HG03139 (cell line): ENCODE measurements around the gene ELMO1.

ENCODE experiments used
- ATAC-seq: cut with Tn5 transposase; IDR thresholded peaks from one replicate; pipeline ENCODE4 v1.9.1; 2021; ENCODE audit not compliant: unreplicated experiment

Gene ELMO1

GRCh38 chr7:37074370-37074769 is 374.3 kb downstream of the ELMO1 start:
- ATAC-seq: no peak

GRCh38 chr7:37071124-37071523 is 377.5 kb downstream of the ELMO1 start:
- ATAC-seq: no peak

DNA sequence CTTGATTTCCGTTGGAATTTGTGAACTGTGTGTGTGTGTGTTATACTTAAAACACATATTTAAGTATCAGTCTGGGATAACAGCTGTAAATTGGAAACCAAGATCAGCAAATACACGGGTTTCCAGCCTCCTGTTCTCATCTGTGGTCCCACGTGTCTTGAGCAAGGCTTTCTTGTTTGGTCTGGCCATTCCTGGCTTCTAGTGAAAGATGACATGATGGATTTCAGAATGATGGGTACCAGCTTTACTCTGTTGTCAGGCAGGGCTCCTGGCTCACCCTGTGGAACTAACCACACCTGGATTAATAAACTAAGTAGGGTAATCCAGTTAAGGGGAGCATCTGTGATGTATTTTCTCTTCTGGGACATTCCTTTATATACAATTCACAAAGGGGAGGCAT is 378.2 kb downstream of the ELMO1 start:
- no peak for ATAC-seq

GRCh38 chr7:37070031-37070430 is 378.6 kb downstream of the ELMO1 start:
- no peak for ATAC-seq

DNA sequence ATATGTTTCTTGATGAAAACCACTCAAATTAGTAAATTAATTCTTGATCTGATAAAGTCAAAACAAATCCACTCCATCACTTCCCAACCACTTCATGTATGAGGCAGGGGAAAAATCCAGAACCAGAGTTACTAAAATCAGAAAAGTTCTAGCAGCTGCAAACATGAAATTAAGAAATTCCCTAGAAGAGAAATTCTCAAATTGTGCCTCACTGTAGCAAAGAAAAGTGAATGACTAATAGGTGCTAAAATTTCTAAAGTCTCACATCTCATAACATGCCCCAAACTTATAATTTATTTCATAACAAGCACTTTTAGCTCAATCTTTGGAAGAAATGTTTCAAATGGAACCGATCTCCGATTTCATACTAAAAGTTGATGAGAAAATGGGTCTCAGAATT is 379.3 kb downstream of the ELMO1 start:
- no peak for ATAC-seq

DNA sequence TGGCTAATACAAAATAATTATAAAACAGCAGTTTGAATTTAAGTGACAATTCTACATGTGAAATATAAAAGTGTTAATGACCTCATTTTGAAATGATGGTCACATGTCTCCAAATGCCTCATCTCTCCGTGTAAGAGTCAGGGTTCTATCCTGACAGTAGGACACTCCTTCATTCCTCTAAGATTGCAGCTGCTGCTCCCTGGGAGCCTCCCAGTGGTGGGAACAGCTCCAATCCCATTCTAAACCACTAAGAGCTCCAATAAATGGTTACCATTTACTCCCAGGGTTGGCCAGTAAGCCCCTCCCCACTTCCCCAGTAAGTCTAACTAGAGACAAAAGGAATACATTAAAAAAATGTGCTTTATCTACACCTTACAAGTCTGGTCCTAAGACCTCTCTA is 379.8 kb downstream of the ELMO1 start:
- no peak for ATAC-seq

DNA sequence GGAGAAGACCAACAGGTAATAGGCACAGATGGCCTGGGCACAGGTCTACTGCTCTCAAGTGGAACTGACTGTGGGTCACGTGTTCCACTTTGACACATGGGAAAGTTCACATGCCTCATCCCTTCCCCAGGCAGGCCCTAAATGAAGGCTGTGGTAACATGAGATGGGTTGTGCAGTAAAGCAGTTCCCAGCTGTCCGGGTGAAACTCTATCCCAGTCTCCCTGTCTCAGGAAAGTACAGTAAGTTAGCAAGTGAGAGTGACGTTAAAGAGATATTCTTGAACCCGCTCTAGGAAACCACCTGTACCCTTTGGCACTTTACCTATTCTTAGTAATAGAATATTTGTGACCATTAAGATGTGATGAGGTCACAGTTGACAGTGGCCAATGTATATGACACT is 380.6 kb downstream of the ELMO1 start:
- ATAC-seq: no peak

GRCh38 chr7:37065779-37066271 is 382.8 kb downstream of the ELMO1 start:
- no peak for ATAC-seq

- ATAC-seq: no peak
Observed at GRCh38 chr7:37062560-37062859, 386.2 kb downstream of the ELMO1 start.

DNA sequence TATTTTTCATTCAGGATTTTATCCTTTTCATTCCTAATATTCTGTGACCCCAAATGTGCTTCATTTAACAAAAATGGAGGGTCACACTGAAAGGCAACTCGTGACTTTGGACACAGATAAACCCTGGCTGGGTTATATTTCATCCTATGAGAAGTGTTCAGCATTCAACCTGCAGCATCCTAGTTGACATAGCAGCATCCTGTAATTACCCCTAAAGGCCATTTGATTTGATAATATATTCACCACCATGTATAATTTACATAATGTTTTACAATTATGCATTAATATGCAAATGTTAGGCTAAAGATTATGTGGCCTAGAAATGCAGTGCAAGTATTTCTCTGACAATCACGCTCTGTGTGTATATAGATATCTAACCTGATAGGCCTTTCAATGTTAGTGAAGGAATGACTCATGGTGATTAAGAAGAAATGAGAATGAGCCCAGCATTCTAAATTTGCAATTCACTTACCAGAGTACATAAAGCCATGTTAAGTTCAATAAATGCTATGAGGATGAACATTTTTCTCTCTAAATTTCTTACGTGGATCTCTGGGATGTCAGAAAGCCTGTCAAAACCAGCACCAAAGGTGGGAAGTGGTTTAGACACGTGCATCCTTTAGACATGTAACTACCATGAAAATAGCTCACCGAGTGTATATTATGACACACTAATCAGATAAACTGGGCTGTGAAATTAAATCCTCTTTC is 386.7 kb downstream of the ELMO1 start:
- no peak for ATAC-seq

DNA sequence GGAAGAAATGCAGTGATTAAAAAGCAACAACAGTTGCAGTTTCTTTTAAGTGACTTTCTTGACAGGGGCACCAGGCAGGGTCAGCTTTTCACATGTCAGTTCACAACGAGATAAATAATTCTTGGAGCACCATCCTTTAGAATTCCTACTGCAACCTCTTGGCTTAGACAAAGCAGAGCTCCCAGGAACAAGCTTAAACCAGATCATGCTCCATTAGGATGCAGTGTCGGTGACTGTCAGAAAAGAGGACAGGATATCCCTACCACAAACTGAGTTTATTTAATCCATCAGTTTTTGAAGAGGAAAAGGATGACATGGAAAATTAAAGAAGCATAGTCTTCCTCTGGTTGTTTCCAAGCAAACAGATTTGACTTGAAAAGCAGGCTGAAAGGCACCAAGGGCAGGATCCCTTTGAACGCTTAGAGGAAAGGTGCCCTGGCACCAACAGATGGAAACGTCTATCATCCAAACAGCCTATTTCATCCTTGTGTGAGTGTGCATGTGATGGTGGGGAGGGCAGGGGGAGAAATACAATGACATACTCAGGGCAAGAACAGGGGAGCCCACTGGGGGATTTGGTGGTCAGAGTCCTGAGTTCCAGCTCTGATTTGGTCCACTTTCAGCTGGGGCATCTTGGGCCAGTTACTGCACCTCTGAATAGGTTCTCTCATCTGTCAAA is 392.3 kb downstream of the ELMO1 start:
- no peak for ATAC-seq

DNA sequence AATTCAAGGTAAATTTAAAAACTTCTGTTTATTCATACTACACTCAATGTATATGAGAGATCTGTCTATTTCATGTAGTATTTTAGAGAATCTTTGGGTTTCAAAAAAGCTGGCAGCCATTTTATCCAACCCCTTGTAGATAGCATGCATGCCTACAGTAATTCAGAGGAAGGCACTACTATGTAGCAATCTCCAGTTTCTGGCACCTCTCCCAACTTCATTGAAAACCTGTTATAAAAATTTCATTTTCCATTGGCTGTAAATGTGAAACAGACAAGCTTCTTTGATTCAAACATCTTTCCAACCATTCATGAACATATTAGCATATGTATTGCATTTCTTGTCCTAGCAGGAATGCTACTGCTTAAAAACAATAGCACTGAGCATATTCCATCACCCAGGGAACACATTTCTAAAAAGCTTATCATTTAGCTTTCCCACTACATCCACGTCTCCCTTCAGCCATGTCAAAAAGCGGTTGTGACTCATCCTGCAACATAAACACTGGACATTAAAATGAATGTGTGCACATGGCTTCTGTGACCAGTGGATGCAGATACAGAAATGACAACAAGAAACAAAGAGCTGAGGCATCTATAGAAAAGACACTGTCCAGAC is 393.9 kb downstream of the ELMO1 start:
- no peak for ATAC-seq

DNA sequence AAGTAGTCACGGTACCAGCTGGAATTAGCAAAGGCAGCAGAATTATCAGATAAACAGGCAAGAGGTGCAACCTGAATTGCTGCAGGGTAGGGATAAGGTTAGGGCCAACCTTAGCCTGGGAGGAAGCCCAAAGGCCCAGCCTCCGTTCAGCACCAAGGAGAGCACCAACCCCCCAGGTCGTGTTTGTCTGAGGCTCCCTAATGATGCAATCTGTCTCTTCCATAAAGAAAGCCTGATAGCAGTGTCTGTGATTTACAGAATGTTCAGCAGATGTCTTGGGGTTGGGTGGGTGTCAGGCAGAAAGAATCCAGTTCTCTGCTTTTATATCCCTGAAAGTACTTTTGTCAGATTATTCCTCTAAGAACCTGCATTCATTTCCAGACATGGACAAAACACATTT is 396.0 kb downstream of the ELMO1 start:
- ATAC-seq: no peak

GRCh38 chr7:37050801-37051200 is 397.9 kb downstream of the ELMO1 start:
- no peak for ATAC-seq

- ATAC-seq: no peak
Observed at GRCh38 chr7:37048674-37049073, 400.0 kb downstream of the ELMO1 start.

DNA sequence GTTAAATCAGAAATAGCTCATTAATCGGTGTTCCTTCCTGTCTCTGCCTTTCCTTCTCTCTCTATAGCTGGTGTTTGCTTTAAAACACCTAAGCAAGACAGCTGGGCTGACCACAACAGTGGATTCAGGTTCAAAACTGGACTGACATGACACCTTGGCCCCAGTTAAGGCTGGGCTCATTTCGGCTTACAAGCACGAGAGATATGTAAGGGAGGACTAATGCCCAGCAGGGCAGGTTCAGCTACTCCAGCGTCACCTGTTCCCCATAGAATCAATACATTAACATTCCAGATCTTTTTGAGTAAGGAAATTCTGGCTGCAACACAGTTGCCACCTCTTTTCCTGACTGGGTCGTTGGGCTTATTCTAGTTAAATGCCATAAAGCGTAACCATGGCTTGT is 401.4 kb downstream of the ELMO1 start:
- ATAC-seq: no peak

DNA sequence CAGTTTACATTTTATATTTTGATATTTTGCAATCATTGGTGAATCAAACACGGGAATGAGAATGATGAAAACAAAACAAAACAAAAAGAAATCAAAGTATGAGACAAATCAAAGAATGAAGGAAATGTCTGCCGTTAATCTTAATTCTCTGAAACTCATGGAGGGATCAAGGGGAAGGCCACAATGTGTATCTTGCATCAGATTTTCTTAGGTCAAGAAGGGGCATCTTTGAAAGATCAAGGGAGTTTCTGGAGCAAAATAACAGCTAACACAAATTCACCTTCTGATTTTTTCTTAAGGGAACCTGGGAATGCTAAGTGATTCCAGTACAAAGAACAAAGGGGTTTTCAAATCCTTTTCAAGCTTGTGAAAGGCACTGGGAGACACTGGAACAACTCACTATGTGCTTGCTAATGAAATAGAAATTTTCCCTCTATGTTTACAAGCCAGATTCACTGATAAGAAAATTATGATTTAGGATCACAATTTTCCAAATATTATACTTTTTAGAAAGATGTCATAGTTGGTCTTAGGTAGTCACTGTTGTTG is 402.1 kb downstream of the ELMO1 start:
- no peak for ATAC-seq

DNA sequence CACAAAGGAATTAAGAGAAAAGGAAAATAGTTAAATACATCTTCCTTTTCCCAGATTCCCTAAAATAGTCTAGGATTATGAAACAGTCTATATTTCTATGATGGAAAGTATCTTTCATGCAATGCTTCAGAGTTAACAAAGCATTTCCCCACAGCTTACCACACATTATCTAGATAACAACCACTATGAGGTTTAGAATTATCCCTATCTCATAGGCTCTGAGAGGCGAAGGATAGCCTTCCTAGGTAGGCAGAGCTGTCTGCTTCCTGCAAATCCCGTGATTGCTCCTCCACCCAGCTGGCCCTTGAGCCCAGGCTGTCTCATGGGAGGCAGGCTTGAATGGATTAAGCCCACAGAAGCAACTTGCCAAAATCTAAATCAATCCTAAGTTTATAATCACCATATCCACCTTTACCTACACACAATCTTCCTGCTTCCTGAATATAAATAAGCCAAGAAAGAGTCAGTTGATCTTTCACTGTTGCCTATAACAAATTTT is 402.9 kb downstream of the ELMO1 start:
- no peak for ATAC-seq

DNA sequence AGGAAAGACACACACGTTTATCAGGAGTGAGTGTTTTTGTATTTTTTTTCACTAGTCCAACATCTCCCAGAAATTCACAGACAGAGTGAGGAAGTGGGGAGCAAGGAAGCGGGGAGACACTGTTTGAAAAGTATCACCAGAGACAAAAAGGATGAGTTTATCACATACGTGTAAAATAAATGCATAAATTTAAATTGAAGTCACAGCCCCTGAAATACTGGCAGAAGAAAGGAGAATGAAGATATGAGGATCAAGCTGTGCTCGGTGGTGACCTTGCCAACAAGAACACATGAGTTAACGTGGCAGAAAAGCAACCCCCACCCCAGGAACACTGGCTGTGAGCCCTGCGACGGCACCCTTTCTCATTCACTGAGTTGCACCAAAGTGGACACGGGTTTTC is 407.2 kb downstream of the ELMO1 start:
- ATAC-seq: no peak

- no peak for ATAC-seq
Observed at GRCh38 chr7:37040330-37040729, 408.3 kb downstream of the ELMO1 start.

DNA sequence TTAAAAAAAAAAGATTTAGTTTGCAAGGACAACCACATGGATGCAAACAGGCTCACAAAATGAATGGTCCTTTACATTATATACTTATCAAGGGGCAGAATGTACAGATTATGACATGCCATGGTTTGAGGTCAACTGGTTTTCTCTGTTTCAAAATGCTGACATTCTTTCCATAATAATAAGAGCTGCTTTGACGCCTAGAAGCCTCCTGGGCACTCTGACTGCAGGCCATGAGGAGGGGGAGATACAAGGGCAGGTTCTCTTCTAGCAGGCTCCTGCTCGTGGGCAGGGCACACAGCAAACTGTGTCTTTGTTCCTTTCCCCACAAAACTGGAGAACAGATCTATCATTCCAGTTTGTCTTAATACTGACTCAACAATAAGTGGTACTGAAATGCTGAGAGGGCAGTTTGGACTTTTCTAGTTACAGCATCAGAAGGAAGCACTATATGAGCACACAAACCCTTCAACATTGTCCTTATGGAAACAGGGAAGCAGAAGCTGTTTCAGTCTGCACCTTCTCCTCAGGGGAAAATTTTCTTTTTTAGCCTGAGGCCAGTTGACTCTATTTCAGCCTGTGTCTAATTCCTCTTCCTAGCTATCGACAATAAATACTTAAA is 409.4 kb downstream of the ELMO1 start:
- ATAC-seq: no peak

GRCh38 chr7:37038706-37039105 is 410.0 kb downstream of the ELMO1 start:
- ATAC-seq: no peak
